Activated CD4-positive, alpha-beta T cell treated with anti-CD3 and anti-CD28 coated beads for 4 hours (primary cell): ENCODE results near the gene SERINC5.

Source experiments
- DNase-seq, 2 donors: peaks; one replicate each; pipeline ENCODE4 v3.0.0-alpha.2; 2020

SERINC5 gene

GRCh38 chr5:80251636-80252035 is 4.2 kb downstream of the SERINC5 start:
- no peak for DNase-seq

GRCh38 chr5:80250801-80251200 is 5.0 kb downstream of the SERINC5 start:
- DNase-seq = no peak

- no peak for DNase-seq
Measured at GRCh38 chr5:80249901-80250300, 5.9 kb downstream of the SERINC5 start.

GRCh38 chr5:80248378-80248777 is 7.5 kb downstream of the SERINC5 start:
- no peak for DNase-seq

GRCh38 chr5:80246995-80247729 is 8.7 kb downstream of the SERINC5 start:
- peak; percentile 47 to 51 for DNase-seq

GRCh38 chr5:80246001-80246758 is 9.7 kb downstream of the SERINC5 start:
- no peak for DNase-seq

GRCh38 chr5:80243567-80243966 is 12.3 kb downstream of the SERINC5 start:
- DNase-seq = no peak

- DNase-seq = no peak
Measured at GRCh38 chr5:80242849-80243248, 13.0 kb downstream of the SERINC5 start.

GRCh38 chr5:80240368-80240986 is 15.4 kb downstream of the SERINC5 start:
- no peak for DNase-seq

- DNase-seq = no peak
Measured at GRCh38 chr5:80239680-80240367, 16.0 kb downstream of the SERINC5 start.

- no peak for DNase-seq
Measured at GRCh38 chr5:80238778-80239679, 16.8 kb downstream of the SERINC5 start.

GRCh38 chr5:80238097-80238496 is 17.8 kb downstream of the SERINC5 start:
- DNase-seq = peak in 1 of 2 donors; percentile 37

- DNase-seq = no peak
Measured at GRCh38 chr5:80237243-80237642, 18.6 kb downstream of the SERINC5 start.

GRCh38 chr5:80234116-80234948 is 21.5 kb downstream of the SERINC5 start:
- no peak for DNase-seq

- DNase-seq = no peak
Measured at GRCh38 chr5:80231693-80232092, 24.2 kb downstream of the SERINC5 start.

GRCh38 chr5:80231243-80231642 is 24.6 kb downstream of the SERINC5 start:
- DNase-seq = no peak

GRCh38 chr5:80230269-80230992 is 25.4 kb downstream of the SERINC5 start:
- no peak for DNase-seq

- DNase-seq = no peak
Measured at GRCh38 chr5:80229902-80230255, 26.0 kb downstream of the SERINC5 start.

- no peak for DNase-seq
Measured at GRCh38 chr5:80227979-80228596, 27.8 kb downstream of the SERINC5 start.

- no peak for DNase-seq
Measured at GRCh38 chr5:80225934-80226326, 29.9 kb downstream of the SERINC5 start.
